CD4-positive, alpha-beta T cell treated with Interleukin-6 at 100 ng/mL for 8 hours (primary cell): ENCODE data around the gene DEPDC5.

Source experiments
- DNase-seq: peaks from one replicate; pipeline ENCODE4 v3.0.0-alpha.2; 2020; ENCODE audit warnings: mixed read lengths, low spot score

The DEPDC5 gene

GRCh38 chr22:31896472-31896871, 142.7 kb downstream of the DEPDC5 start:
- DNase-seq: no peak

GRCh38 chr22:31897842-31898805, 144.3 kb downstream of the DEPDC5 start:
- DNase-seq: no peak

GRCh38 chr22:31898926-31899325, 145.1 kb downstream of the DEPDC5 start:
- no peak for DNase-seq

- no peak for DNase-seq
Observed at GRCh38 chr22:31899669-31900068, 145.8 kb downstream of the DEPDC5 start.

GRCh38 chr22:31901388-31902137, 147.7 kb downstream of the DEPDC5 start:
- no peak for DNase-seq

GRCh38 chr22:31904651-31905050, 150.8 kb downstream of the DEPDC5 start:
- no peak for DNase-seq

- DNase-seq: no peak
Observed at GRCh38 chr22:31905356-31905755, 151.5 kb downstream of the DEPDC5 start.

- DNase-seq: no peak
Observed at GRCh38 chr22:31906086-31906485, 152.3 kb downstream of the DEPDC5 start.

- DNase-seq: no peak
Observed at GRCh38 chr22:31906569-31906968, 152.8 kb downstream of the DEPDC5 start.

- DNase-seq: no peak
Observed at GRCh38 chr22:31909977-31910376, 156.2 kb downstream of the DEPDC5 start.

- no peak for DNase-seq
Observed at GRCh38 chr22:31911565-31912406, 158.0 kb downstream of the DEPDC5 start.

- no peak for DNase-seq
Observed at GRCh38 chr22:31912407-31912743, 158.6 kb downstream of the DEPDC5 start.

- DNase-seq: no peak
Observed at GRCh38 chr22:31915586-31915985, 161.8 kb downstream of the DEPDC5 start.

- no peak for DNase-seq
Observed at GRCh38 chr22:31917227-31917921, 163.6 kb downstream of the DEPDC5 start.

GRCh38 chr22:31919730-31920129, 165.9 kb downstream of the DEPDC5 start:
- no peak for DNase-seq

- DNase-seq: no peak
Observed at GRCh38 chr22:31920306-31920705, 166.5 kb downstream of the DEPDC5 start.

GRCh38 chr22:31921106-31921505, 167.3 kb downstream of the DEPDC5 start:
- no peak for DNase-seq

- DNase-seq: no peak
Observed at GRCh38 chr22:31922534-31922933, 168.7 kb downstream of the DEPDC5 start.

- DNase-seq: no peak
Observed at GRCh38 chr22:31923136-31923535, 169.3 kb downstream of the DEPDC5 start.

GRCh38 chr22:31923747-31924146, 169.9 kb downstream of the DEPDC5 start:
- DNase-seq: no peak

GRCh38 chr22:31925056-31925455, 171.2 kb downstream of the DEPDC5 start:
- no peak for DNase-seq

GRCh38 chr22:31926024-31926423, 172.2 kb downstream of the DEPDC5 start:
- no peak for DNase-seq
